OCI-LY7 (cell line): ENCODE results near the gene SHOX. TPM values are rescaled to one million over a fixed set of nuclear protein-coding genes. Genes with fewer than 3 reads are reported as not detected.

Source experiments
- BruUV-seq: library from RNA; stranded (reverse); fragments of 400-500 nt; replicated peaks from 2 replicates; lab custom pipeline; 2021; lab: Mats Ljungman, UMichigan
- CTCF ChIA-PET: fragments of 300-600 bp; sonication (Branson Sonifier 250); formaldehyde crosslinking; loops from one replicate; lab custom pipeline; 2022; ENCODE audit warnings: antibody characterized with exemption; ENCODE audit not compliant: unreplicated experiment; lab: Charles Lee
- POLR2A ChIA-PET: fragments of 300-600 bp; sonication (Branson Sonifier 250); formaldehyde crosslinking; loops from one replicate; lab custom pipeline; 2022; ENCODE audit warnings: antibody characterized with exemption; lab: Charles Lee
- DNase-seq: peaks from one replicate; pipeline ENCODE4 v3.0.0-alpha.2; 2015; ENCODE audit warnings: low spot score
- H2AFZ ChIP-seq: fragments of 200-600 bp; sonication (generic), shearing (Covaris generic); 2 replicates; pipeline ENCODE4 v1.6.1; 2014; ENCODE audit warnings: mild to moderate bottlenecking, antibody characterized with exemption, low read length, moderate library complexity
- H3K27ac ChIP-seq: fragments of 200-600 bp; sonication (generic); 2 replicates; pipeline ENCODE4 v1.5.1; 2014; ENCODE audit warnings: mixed run types, low read depth, mild to moderate bottlenecking, moderate library complexity, low read length, inconsistent platforms; ENCODE audit not compliant: poor library complexity, severe bottlenecking
- H3K36me3 ChIP-seq: fragments of 200-600 bp; sonication (generic); 2 replicates; pipeline ENCODE4 v1.6.1; 2014; ENCODE audit warnings: mild to moderate bottlenecking, antibody characterized with exemption, low read length, moderate library complexity, mixed read lengths; ENCODE audit not compliant: insufficient read depth
- H3K4me1 ChIP-seq: fragments of 200-600 bp; sonication (generic); 2 replicates; pipeline ENCODE4 v1.5.1; 2014; ENCODE audit warnings: mild to moderate bottlenecking, low read length; ENCODE audit not compliant: insufficient read depth, poor library complexity, severe bottlenecking
- H3K4me2 ChIP-seq: fragments of 200-600 bp; sonication (generic); 2 replicates; pipeline ENCODE4 v1.6.1; 2014; ENCODE audit warnings: mild to moderate bottlenecking, low read length
- H3K4me3 ChIP-seq: fragments of 200-600 bp; sonication (generic); 2 replicates; pipeline ENCODE4 v1.5.1; 2014; ENCODE audit warnings: mild to moderate bottlenecking, low read depth, low read length; ENCODE audit not compliant: poor library complexity, severe bottlenecking
- H3K79me2 ChIP-seq: fragments of 200-600 bp; sonication (generic); 2 replicates; pipeline ENCODE4 v1.6.1; 2016; ENCODE audit warnings: low read depth, mild to moderate bottlenecking, low read length, moderate library complexity, mixed read lengths; ENCODE audit not compliant: insufficient read depth
- H3K9me2 ChIP-seq: fragments of 200-600 bp; sonication (generic); 2 replicates; pipeline ENCODE4 v1.6.1; 2016; ENCODE audit warnings: mild to moderate bottlenecking, low read length, mixed read lengths; ENCODE audit not compliant: insufficient read depth
- H3K9me3 ChIP-seq: fragments of 200-600 bp; sonication (generic); 2 replicates; pipeline ENCODE4 v1.6.1; 2014; ENCODE audit warnings: mild to moderate bottlenecking, mixed run types, low read length, mixed read lengths
- H4K20me1 ChIP-seq: fragments of 200-600 bp; sonication (generic); 2 replicates; pipeline ENCODE4 v1.6.1; 2014; ENCODE audit warnings: mild to moderate bottlenecking, antibody characterized with exemption, low read length, moderate library complexity, mixed read lengths; ENCODE audit not compliant: insufficient read depth
- EZH2phosphoT487 ChIP-seq: fragments of 200-600 bp; sonication (generic); IDR thresholded peaks from 2 replicates; pipeline ENCODE4 v1.6.1; 2018; ENCODE audit warnings: low read depth, borderline replicate concordance, mild to moderate bottlenecking, mixed run types, antibody characterized with exemption, low read length, moderate library complexity, mixed read lengths
- intact Hi-C: fragments of 100-400 bp; cut with micrococcal nuclease; formaldehyde crosslinking; loops from one replicate; pipeline ENCODE4 v1.10.0; 2022; ENCODE audit not compliant: unreplicated experiment
- total RNA-seq, 2 experiments: library from RNA; depleted of rRNA in 1 of 2; stranded (reverse); fragments of >200 nt in 1 of 2; shearing (Covaris generic) in 1 of 2; gene quantifications; 2 replicates each; pipeline ENCODE4 v1.2.3, GENCODE V29; 2014 to 2022
- TF ChIP-seq, protein P1 (sequence below): fragments of 200-600 bp; sonication (generic); conservative IDR thresholded peaks from 2 replicates; pipeline ENCODE4 v1.5.1; 2014; ENCODE audit warnings: mild to moderate bottlenecking, antibody characterized with exemption, low read length, moderate library complexity, mixed read lengths

Gene SHOX
- total RNA-seq, 2 experiments from 2014 or later: not detected

DNA sequence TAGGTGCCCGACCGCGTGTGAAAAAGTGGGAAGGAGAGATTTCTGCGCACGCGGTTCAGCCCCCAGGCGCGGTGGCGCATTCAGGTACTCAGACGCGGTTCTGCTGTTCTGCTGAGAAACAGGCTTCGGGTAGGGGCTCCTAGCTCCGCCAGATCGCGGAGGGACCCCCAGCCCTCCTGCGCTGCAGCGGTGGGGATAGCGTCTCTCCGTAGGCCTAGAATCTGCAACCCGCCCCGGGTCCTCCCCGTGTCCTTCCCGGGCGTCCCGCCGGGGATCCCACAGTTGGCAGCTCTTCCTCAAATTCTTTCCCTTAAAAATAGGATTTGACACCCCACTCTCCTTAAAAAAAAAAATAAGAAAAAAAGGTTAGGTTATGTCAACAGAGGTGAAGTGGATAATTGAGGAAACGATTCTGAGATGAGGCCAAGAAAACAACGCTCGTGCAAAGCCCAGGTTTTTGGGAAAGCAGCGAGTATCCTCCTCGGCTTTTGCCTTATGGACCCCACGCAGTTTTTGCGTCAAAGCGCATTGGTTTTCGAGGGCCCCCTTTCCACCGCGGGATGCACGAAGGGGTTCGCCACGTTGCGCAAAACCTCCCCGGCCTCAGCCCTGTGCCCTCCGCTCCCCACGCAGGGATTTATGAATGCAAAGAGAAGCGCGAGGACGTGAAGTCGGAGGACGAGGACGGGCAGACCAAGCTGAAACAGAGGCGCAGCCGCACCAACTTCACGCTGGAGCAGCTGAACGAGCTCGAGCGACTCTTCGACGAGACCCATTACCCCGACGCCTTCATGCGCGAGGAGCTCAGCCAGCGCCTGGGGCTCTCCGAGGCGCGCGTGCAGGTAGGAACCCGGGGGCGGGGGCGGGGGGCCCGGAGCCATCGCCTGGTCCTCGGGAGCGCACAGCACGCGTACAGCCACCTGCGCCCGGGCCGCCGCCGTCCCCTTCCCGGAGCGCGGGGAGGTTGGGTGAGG is 3.7 kb downstream of the SHOX start:
- ChIA-PET POLR2A (no interaction called here), CTCF (no interaction called here)
- no TSS peak for BruUV-seq
- Histone ChIP-seq H3K79me2 (no peaks in the 10 kb centered on the region), H2AFZ (no peak overlapping the region), H3K9me2 (no peaks in the 10 kb centered on the region), H3K9me3 (no peaks in the 10 kb centered on the region), H3K27ac (no peak overlapping the region), H3K4me3 (no peak overlapping the region), H3K36me3 (no peaks in the 10 kb centered on the region), H4K20me1 (no peaks in the 10 kb centered on the region), H3K4me2 (no peak overlapping the region), H3K4me1 (no peaks in the 10 kb centered on the region)
- no peak for DNase-seq
- TF ChIP-seq, protein P1, sequence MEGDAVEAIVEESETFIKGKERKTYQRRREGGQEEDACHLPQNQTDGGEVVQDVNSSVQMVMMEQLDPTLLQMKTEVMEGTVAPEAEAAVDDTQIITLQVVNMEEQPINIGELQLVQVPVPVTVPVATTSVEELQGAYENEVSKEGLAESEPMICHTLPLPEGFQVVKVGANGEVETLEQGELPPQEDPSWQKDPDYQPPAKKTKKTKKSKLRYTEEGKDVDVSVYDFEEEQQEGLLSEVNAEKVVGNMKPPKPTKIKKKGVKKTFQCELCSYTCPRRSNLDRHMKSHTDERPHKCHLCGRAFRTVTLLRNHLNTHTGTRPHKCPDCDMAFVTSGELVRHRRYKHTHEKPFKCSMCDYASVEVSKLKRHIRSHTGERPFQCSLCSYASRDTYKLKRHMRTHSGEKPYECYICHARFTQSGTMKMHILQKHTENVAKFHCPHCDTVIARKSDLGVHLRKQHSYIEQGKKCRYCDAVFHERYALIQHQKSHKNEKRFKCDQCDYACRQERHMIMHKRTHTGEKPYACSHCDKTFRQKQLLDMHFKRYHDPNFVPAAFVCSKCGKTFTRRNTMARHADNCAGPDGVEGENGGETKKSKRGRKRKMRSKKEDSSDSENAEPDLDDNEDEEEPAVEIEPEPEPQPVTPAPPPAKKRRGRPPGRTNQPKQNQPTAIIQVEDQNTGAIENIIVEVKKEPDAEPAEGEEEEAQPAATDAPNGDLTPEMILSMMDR: no peak
- no peak for TF ChIP-seq EZH2phosphoT487
- intact Hi-C loops: no loop called here

DNA sequence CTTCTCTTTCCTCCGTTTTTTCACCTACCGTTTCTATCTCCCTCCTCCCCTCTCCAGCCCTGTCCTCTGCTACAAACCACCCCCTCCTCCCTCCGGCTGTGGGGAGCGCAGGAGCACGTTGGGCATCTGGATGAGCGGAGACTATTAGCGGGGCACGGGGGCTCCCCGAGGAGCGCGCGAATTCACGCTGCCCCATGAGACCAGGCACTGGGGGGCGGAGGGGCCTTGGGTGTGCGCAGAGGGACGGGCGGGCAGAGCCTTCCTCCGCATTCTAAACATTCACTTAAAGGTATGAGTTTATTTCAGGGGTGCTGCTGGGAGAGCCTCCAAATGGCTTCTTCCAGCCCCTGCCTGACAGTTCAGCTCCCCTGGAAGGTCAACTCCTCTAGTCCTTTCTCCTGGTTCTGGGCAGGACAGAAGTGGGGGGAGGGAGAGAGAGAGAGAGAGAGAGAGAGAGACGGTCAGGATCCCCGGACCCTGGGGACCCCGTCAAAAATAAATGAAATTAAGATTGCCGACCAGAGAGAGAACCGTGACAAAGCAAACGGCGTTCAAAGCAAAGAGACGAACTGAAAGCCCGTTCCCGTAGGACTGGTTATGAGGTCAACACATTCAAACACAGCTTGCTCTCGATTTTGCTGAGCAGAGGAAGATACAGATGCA is 5.0 kb downstream of the SHOX start:
- Histone ChIP-seq H3K4me1 (no peaks in the 10 kb centered on the region), H3K79me2 (no peaks in the 10 kb centered on the region), H3K27ac (no peak overlapping the region), H2AFZ (no peak overlapping the region), H3K4me2 (no peak overlapping the region), H4K20me1 (no peaks in the 10 kb centered on the region), H3K9me2 (no peaks in the 10 kb centered on the region), H3K4me3 (no peak overlapping the region), H3K36me3 (no peaks in the 10 kb centered on the region), H3K9me3 (no peaks in the 10 kb centered on the region)
- TF ChIP-seq EZH2phosphoT487: no peak
- intact Hi-C loops: no loop called here
- ChIA-PET CTCF (no interaction called here), POLR2A (no interaction called here)
- no TSS peak for BruUV-seq
- no peak for DNase-seq

DNA sequence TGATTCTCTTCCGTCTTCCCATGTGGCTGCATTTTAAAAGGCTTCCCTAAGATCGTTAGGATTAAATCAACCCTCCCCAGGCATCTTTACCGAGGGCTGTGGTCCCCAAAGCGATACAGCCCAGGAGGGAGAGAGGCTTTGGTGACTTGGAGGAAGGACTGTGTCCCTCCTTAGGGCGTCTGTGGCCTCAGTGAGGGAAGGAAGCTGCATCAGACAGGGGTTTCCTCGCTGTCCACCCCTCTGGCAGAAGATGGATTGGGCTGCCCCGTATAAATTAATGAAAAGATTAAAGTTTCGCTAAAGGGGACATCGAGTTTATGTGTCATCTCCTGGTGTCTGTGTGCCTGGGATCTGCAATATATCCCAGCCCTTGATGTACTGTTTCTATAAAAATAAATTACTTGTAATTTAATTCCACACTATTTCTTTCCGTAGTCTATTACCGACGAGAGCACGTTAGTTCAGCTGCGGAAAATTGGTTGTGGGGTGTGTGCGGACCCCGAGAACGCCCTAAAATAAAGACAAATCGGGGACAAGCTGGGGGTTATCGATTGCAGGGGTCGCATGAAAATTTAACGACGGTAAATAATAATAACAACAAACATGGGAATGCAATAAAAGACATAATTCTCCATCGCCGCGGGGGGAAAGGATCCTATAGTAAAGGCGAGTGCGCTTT is 6.5 kb downstream of the SHOX start:
- Histone ChIP-seq H3K36me3 (no peaks in the 10 kb centered on the region), H3K27ac (no peak overlapping the region), H3K4me2 (no peak overlapping the region), H3K9me3 (no peaks in the 10 kb centered on the region), H3K79me2 (no peaks in the 10 kb centered on the region), H3K9me2 (no peaks in the 10 kb centered on the region), H3K4me3 (no peak overlapping the region), H4K20me1 (no peaks in the 10 kb centered on the region), H3K4me1 (no peaks in the 10 kb centered on the region), H2AFZ (no peak overlapping the region)
- intact Hi-C loops: no loop called here
- ChIA-PET POLR2A (no interaction called here), CTCF (no interaction called here)
- no peak for TF ChIP-seq EZH2phosphoT487
- TF ChIP-seq, protein P1: no peak
- BruUV-seq: no TSS peak
- DNase-seq: no peak
